Measurements from ENCODE around the gene STK16.

GRCh38 chr2:219289195-219289536 is 43.9 kb downstream of the STK16 start:
- TF ChIP-seq POLR2A (IDR thresholded peaks at IDR 0.05; ENCODE audit: low read length) (no peak), GATA1 (IDR thresholded peaks at IDR 0.05; ENCODE audit: low read depth, low read length) (no peak)

Data from erythroblast (primary cell).